Stimulated activated naive CD8-positive, alpha-beta T cell treated with anti-CD3 and anti-CD28 coated beads, Interleukin-15, amount 100 ng/mL, for 72 hours (primary cell): ENCODE results near the gene KDM2A.

Source experiments
- ATAC-seq: fragments of 150-1000 bp; cut with Tn5 transposase; 2 replicates; pipeline ENCODE4 v1.10.0; 2021; ENCODE audit warnings: mild to moderate bottlenecking, moderate library complexity
- DNase-seq, 2 donors: peaks; one replicate each; pipeline ENCODE4 v3.0.0; 2021 to 2022
- H3K27ac Mint-ChIP-seq, 2 donors: one replicate each; pipeline ENCODE4 v1.8.0; 2022; ENCODE audit warnings: mild to moderate bottlenecking in 2 of 2, mixed read lengths in 2 of 2, moderate library complexity in 2 of 2
- H3K27me3 Mint-ChIP-seq: one replicate; pipeline ENCODE4 v1.8.0; 2022; ENCODE audit warnings: mixed read lengths
- H3K4me1 Mint-ChIP-seq: one replicate; pipeline ENCODE4 v1.8.0; 2022; ENCODE audit warnings: mild to moderate bottlenecking, mixed read lengths
- H3K4me3 Mint-ChIP-seq, 2 donors: one replicate each; pipeline ENCODE4 v1.8.0; 2022; ENCODE audit warnings: mild to moderate bottlenecking in 2 of 2, mixed read lengths in 2 of 2, moderate library complexity in 1 of 2
- H3K9me3 Mint-ChIP-seq, 2 donors: one replicate each; pipeline ENCODE4 v1.8.0; 2022; ENCODE audit warnings: mixed read lengths in 2 of 2

The KDM2A gene

DNA sequence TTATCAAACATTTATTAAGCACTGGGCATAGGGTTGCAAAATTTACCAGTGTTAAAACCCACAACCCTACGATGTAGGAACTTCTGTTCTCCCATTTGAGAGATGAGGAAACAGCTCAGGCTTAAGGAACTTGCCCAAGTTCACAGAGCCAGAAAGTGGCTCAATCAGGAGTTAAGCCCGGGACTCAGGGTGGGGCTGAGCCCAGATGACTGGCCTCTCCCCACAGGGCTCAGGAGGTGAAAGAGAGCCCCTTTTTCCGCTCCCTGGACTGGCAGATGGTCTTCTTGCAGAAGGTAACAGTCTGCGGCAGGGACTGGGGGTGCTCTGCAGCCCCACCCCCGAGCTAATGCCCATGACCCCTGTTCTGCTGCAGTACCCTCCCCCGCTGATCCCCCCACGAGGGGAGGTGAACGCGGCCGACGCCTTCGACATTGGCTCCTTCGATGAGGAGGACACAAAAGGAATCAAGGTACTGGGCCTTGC is 164.5 kb downstream of the KDM2A start:
- H3K27ac Mint-ChIP-seq = no peak overlapping the region
- no peak for ATAC-seq
- H3K4me1 Mint-ChIP-seq = peaks cover 92% of the 10 kb centered on the region
- H3K4me3 Mint-ChIP-seq = no peak overlapping the region
- no peaks in the 10 kb centered on the region for H3K27me3 Mint-ChIP-seq
- DNase-seq = no peak
- H3K9me3 Mint-ChIP-seq = no peaks in the 10 kb centered on the region

DNA sequence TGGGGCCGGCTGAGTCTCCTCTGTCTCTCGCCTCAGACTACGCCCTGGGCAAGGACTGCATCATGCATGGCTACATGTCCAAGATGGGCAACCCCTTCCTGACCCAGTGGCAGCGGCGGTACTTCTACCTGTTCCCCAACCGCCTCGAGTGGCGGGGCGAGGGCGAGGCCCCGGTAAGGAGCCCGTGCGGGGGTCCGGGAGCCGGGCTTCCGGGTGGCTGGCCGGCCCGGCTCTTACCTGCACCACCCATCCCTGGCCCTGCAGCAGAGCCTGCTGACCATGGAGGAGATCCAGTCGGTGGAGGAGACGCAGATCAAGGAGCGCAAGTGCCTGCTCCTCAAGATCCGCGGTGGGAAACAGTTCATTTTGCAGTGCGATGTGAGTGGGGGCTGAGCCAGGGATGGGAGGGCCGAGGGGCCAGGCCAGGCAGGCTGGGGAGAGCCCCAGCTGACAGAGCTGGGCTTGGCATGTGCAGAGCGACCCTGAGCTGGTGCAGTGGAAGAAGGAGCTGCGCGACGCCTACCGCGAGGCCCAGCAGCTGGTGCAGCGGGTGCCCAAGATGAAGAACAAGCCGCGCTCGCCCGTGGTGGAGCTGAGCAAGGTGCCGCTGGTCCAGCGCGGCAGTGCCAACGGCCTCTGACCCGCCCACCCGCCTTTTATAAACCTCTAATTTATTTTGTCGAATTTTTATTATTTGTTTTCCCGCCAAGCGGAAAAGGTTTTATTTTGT is 165.9 kb downstream of the KDM2A start:
- peaks cover 82% of the 10 kb centered on the region for H3K4me1 Mint-ChIP-seq
- no peak for DNase-seq
- H3K27me3 Mint-ChIP-seq = no peaks in the 10 kb centered on the region
- H3K4me3 Mint-ChIP-seq = no peak overlapping the region
- no peak for ATAC-seq
- H3K9me3 Mint-ChIP-seq = no peaks in the 10 kb centered on the region
- H3K27ac Mint-ChIP-seq = peak overlapping the region; percentile 65 to 87

DNA sequence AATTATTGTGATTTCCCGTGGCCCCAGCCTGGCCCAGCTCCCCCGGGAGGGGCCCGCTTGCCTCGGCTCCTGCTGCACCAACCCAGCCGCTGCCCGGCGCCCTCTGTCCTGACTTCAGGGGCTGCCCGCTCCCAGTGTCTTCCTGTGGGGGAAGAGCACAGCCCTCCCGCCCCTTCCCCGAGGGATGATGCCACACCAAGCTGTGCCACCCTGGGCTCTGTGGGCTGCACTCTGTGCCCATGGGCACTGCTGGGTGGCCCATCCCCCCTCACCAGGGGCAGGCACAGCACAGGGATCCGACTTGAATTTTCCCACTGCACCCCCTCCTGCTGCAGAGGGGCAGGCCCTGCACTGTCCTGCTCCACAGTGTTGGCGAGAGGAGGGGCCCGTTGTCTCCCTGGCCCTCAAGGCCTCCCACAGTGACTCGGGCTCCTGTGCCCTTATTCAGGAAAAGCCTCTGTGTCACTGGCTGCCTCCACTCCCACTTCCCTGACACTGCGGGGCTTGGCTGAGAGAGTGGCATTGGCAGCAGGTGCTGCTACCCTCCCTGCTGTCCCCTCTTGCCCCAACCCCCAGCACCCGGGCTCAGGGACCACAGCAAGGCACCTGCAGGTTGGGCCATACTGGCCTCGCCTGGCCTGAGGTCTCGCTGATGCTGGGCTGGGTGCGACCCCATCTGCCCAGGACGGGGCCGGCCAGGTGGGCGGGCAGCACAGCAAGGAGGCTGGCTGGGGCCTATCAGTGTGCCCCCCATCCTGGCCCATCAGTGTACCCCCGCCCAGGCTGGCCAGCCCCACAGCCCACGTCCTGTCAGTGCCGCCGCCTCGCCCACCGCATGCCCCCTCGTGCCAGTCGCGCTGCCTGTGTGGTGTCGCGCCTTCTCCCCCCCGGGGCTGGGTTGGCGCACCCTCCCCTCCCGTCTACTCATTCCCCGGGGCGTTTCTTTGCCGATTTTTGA is 166.8 kb downstream of the KDM2A start:
- DNase-seq (no peak), ATAC-seq (no peak)
- Mint-ChIP-seq H3K27ac (peak overlapping the region; percentile 91 to 96), H3K4me3 (peak overlapping the region; percentile 79 to 80), H3K4me1 (peaks cover 82% of the 10 kb centered on the region), H3K27me3 (no peaks in the 10 kb centered on the region), H3K9me3 (no peaks in the 10 kb centered on the region)

DNA sequence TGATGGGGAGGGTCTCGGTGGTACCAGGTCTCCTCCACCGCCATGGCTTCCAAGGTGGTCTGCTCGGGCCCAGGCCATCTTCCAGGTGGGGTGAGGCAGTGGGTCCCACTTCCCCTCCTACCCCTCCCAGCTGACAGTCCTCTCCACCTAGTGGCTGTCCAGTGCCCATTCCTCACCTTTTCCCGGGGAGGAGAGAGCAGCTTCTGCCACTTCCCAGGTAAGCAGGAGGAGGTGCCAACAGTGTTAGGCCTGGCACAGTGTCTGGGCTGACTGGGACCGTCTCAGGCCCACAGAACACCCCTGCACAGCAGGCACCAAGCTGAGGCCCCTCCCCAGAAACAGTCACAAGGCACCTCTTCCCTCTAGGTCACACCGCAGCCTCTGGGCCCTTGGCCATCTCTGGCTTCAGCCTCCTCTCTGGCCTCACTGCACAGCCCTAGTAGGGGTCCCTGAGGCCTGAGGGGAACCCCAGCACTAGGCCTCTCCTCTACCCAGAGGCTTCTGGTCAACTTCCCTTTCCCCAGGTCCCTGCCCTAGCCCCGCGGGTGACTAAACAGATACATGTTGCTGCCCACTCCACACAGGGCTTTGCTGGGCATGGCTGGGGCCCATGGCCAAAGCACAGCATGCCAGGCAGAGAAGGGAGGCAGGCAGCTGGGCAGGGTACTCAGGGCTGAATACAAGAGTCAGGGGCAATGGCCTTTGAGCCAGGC is 167.7 kb downstream of the KDM2A start:
- H3K9me3 Mint-ChIP-seq = no peaks in the 10 kb centered on the region
- H3K27ac Mint-ChIP-seq = peak overlapping the region; percentile 91 to 96
- ATAC-seq = no peak
- H3K4me3 Mint-ChIP-seq = peak overlapping the region; percentile 79 to 80
- peaks cover 88% of the 10 kb centered on the region for H3K4me1 Mint-ChIP-seq
- peak in 1 of 2 donors; percentile 50 for DNase-seq
- H3K27me3 Mint-ChIP-seq = no peaks in the 10 kb centered on the region

GRCh38 chr11:67287355-67288197 is 168.5 kb downstream of the KDM2A start:
- DNase-seq (peak; percentile 62 to 63), ATAC-seq (peak; percentile 44)
- H3K27me3 Mint-ChIP-seq = no peaks in the 10 kb centered on the region
- peak overlapping the region; percentile 79 to 80 for H3K4me3 Mint-ChIP-seq
- H3K4me1 Mint-ChIP-seq = peaks cover 88% of the 10 kb centered on the region
- H3K9me3 Mint-ChIP-seq = no peaks in the 10 kb centered on the region
- peak overlapping the region; percentile 91 for H3K27ac Mint-ChIP-seq

GRCh38 chr11:67288198-67288451 is 169.1 kb downstream of the KDM2A start:
- Mint-ChIP-seq H3K9me3 (no peaks in the 10 kb centered on the region), H3K27ac (peak overlapping the region; percentile 91), H3K4me1 (peaks cover 88% of the 10 kb centered on the region), H3K27me3 (no peaks in the 10 kb centered on the region), H3K4me3 (peak overlapping the region; percentile 79 to 80)
- ATAC-seq = no peak
- DNase-seq = no peak

DNA sequence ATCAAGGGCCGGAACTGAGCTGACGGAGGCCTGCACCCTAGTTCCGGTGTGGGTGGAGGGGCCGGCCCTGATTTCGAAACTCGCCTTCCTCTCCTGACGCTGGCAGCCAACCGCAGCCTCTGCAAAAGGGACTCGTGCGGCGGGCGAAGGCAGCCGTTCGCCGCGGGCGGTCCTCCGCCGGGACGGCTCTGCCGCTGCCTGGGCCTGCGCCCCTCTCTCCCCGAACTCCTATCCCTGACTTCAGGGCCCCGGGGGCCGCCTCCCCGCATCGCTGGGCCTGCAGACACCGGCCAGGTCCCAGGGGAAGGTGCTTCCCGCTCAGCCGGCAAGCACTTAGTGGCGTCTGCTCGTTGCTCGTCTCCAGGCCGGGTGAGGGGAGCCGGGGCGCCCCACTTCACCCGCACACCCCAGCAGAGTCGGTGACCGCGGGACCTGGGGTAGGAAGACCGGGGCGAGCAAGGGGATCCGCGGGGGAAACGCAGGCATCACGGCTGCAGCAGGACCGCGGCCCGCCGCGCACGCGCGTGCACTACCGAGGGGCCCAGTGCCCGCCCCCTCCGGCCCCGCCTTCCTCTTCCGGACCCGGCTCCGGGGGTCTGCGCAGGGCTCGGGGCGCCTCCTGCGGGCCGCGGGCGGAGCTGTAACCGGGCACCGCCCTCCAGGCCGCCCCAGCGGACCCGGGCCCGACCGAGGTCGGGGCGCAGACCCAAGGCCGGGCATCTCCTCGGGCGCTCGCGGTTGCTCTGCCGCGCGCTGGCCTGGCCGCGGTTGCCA is 169.6 kb downstream of the KDM2A start:
- no peaks in the 10 kb centered on the region for H3K9me3 Mint-ChIP-seq
- peak overlapping the region; percentile 79 to 80 for H3K4me3 Mint-ChIP-seq
- H3K27me3 Mint-ChIP-seq = no peaks in the 10 kb centered on the region
- DNase-seq (peak; percentile 95), ATAC-seq (peak; percentile 76)
- peaks cover 88% of the 10 kb centered on the region for H3K4me1 Mint-ChIP-seq
- peak overlapping the region; percentile 91 for H3K27ac Mint-ChIP-seq

- H3K4me1 Mint-ChIP-seq = peaks cover 88% of the 10 kb centered on the region
- ATAC-seq (peak; percentile 44), DNase-seq (no peak)
- H3K9me3 Mint-ChIP-seq = no peaks in the 10 kb centered on the region
- peak within 1 kb of the TSS; percentile 91 to 99 for H3K27ac Mint-ChIP-seq
- H3K4me3 Mint-ChIP-seq = peak within 1 kb of the TSS; percentile 90 to 99
- H3K27me3 Mint-ChIP-seq = no peaks in the 10 kb centered on the region
Observed at GRCh38 chr11:67289226-67289650, 170.2 kb downstream of the KDM2A start, which contains the start of gene ANKRD13D. ANKRD13D (plus strand) TSS chr11:67289303; CDS start chr11:67289461, 158 bp downstream.

DNA sequence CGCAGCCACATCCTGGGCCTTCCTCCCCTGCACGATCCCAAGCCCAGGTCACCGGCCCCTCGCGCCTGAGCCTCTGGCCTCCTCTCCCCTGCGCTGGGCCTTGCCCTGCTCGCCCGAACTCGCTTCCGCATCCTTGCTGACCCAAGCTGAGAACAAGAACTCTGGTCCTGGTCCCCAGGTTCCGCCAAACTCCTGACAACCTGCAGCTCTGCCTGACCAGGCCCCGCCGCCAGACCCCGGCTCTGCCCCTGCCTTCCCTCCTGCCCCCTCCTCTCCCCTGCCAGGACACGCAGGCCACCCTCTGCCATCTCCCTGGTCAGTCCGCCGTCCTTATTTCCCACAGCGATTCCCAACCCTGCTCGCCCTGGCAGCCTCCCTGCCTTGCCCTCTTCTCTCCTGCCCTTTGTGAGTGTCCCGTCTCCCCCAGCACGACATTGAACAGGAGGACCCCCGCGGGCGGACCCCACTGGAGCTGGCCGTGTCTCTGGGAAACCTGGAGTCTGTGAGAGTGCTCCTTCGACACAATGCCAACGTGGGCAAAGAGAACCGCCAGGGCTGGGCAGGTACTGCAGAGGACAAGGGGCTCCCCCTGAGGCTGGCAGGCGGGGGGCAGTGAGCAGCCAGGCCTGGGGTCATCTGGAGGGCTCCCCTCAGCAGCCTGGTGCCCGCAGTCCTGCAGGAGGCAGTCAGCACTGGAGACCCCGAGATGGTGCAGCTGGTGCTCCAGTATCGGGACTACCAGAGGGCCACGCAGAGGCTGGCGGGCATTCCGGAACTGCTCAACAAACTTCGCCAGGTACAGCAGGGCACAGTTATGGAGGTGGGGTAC is 170.8 kb downstream of the KDM2A start:
- no peaks in the 10 kb centered on the region for H3K9me3 Mint-ChIP-seq
- H3K4me1 Mint-ChIP-seq = peaks cover 83% of the 10 kb centered on the region
- H3K27me3 Mint-ChIP-seq = no peaks in the 10 kb centered on the region
- ATAC-seq (no peak), DNase-seq (peak in 1 of 2 donors; percentile 52)
- peak overlapping the region; percentile 87 to 99 for H3K27ac Mint-ChIP-seq
- H3K4me3 Mint-ChIP-seq = peak overlapping the region; percentile 90 to 99

- peaks cover 0 to under 1% of the 10 kb centered on the region in 2 donors for H3K9me3 Mint-ChIP-seq
- H3K27ac Mint-ChIP-seq = peak overlapping the region; percentile 43 to 99
- ATAC-seq (no peak), DNase-seq (no peak)
- H3K4me1 Mint-ChIP-seq = peaks cover 74% of the 10 kb centered on the region
- H3K4me3 Mint-ChIP-seq = peak overlapping the region in 1 of 2 donors; percentile 99
- no peaks in the 10 kb centered on the region for H3K27me3 Mint-ChIP-seq
Observed at GRCh38 chr11:67290801-67291200, 171.7 kb downstream of the KDM2A start.

DNA sequence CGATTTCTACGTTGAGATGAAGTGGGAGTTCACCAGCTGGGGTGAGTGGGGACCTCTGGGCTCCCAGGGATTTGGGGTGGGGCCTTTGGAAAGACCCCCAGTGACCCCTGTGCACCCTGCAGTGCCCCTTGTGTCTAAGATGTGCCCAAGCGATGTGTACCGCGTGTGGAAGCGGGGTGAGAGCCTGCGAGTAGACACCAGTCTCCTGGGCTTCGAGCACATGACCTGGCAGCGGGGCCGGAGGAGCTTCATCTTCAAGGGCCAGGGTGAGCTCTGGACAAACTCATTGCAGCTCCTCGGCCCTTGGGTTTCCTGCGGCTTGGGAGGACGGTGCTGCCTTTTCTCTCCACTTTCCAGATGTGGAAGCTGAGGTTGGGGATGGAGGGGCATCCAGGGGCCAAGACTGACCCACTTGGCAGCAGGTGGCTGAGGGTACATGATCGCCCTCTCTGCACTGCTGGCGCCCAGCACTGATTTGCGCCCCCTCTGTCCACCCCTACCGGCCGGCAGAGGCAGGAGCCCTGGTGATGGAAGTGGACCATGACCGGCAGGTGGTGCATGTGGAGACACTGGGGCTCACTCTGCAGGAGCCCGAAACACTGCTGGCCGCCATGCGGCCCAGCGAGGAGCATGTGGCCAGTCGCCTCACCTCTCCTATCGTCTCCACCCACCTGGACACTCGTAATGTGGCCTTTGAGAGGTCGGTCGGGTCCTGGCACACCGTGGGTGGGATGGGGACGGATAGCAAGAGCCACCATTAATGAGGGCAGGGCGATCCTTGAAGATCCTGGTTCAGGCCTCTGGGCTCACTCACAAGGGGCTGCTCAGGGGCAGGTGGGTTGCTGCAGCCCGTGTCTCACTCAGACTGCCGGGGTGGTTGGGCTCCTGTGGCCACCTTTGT is 172.7 kb downstream of the KDM2A start:
- no peak for ATAC-seq
- H3K27me3 Mint-ChIP-seq = no peaks in the 10 kb centered on the region
- H3K9me3 Mint-ChIP-seq = peaks cover 9 to 10% of the 10 kb centered on the region in 2 donors
- peak overlapping the region in 1 of 2 donors; percentile 92 for H3K27ac Mint-ChIP-seq
- peaks cover 70% of the 10 kb centered on the region for H3K4me1 Mint-ChIP-seq
- DNase-seq = no peak
- peak overlapping the region in 1 of 2 donors; percentile 99 for H3K4me3 Mint-ChIP-seq

DNA sequence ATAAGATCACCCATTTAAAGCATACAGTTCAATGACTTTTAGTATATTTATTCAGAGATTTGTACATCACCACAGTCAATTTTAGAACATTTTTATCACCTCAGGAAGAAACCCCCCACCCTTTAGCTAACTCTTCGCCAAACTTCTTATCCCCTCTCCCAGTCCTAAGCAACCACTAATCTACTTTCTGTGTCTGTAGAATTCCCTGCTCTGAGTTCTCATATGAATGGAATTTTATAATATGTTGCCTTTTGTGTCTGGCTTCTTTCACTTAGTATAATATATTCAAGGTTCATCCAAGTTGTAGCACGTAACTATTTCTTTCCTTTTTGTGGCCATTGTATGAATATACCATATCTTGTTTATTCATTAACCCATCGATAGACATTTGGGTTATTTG is 173.6 kb downstream of the KDM2A start:
- ATAC-seq (no peak), DNase-seq (no peak)
- Mint-ChIP-seq H3K9me3 (peaks cover 13 to 16% of the 10 kb centered on the region in 2 donors), H3K4me3 (peak overlapping the region in 1 of 2 donors; percentile 0), H3K27ac (peak overlapping the region in 1 of 2 donors; percentile 8), H3K4me1 (peaks cover 63% of the 10 kb centered on the region), H3K27me3 (no peaks in the 10 kb centered on the region)
